ENCODE results near the gene MAGI2. TPM values are rescaled to one million over a fixed set of nuclear protein-coding genes. Genes with fewer than 3 reads are reported as not detected.

MAGI2 gene
- total RNA-seq, 1 donor from 2014 or later = 5.8 TPM

- Mint-ChIP-seq H3K36me3 (ENCODE audit: low read depth) (no peaks in the 10 kb centered on the region), H3K4me1 (ENCODE audit: low read depth) (no peaks in the 10 kb centered on the region), H3K27ac (ENCODE audit: unreplicated experiment) (no peak overlapping the region), H3K9me3 (ENCODE audit: low read depth) (peaks cover 5% of the 10 kb centered on the region), H3K4me3 (ENCODE audit: unreplicated experiment) (no peak overlapping the region), H3K27me3 (ENCODE audit: low read depth) (no peaks in the 10 kb centered on the region)
- DNase-seq (ENCODE audit: low spot score) = no peak
- TF ChIP-seq CTCF (IDR thresholded peaks at IDR 0.05) = no peak
Observed at GRCh38 chr7:78072201-78072590, 1381.3 kb downstream of the MAGI2 start.

GRCh38 chr7:78071491-78072200 is 1381.8 kb downstream of the MAGI2 start:
- Mint-ChIP-seq H3K4me1 (ENCODE audit: low read depth) (no peaks in the 10 kb centered on the region), H3K4me3 (ENCODE audit: unreplicated experiment) (no peak overlapping the region), H3K27ac (ENCODE audit: unreplicated experiment) (no peak overlapping the region), H3K36me3 (ENCODE audit: low read depth) (no peaks in the 10 kb centered on the region), H3K27me3 (ENCODE audit: low read depth) (no peaks in the 10 kb centered on the region), H3K9me3 (ENCODE audit: low read depth) (peaks cover 5% of the 10 kb centered on the region)
- TF ChIP-seq CTCF (IDR thresholded peaks at IDR 0.05) = no peak
- no peak for DNase-seq (ENCODE audit: low spot score)

GRCh38 chr7:78066599-78066998 is 1386.9 kb downstream of the MAGI2 start:
- DNase-seq (ENCODE audit: low spot score) = no peak
- Mint-ChIP-seq H3K4me1 (ENCODE audit: low read depth) (no peaks in the 10 kb centered on the region), H3K9me3 (ENCODE audit: low read depth) (peaks cover 5% of the 10 kb centered on the region), H3K36me3 (ENCODE audit: low read depth) (no peaks in the 10 kb centered on the region), H3K27me3 (ENCODE audit: low read depth) (peaks cover 5% of the 10 kb centered on the region), H3K27ac (ENCODE audit: unreplicated experiment) (no peak overlapping the region), H3K4me3 (ENCODE audit: unreplicated experiment) (no peak overlapping the region)
- TF ChIP-seq CTCF (IDR thresholded peaks at IDR 0.05) = no peak

GRCh38 chr7:78063758-78064157 is 1389.7 kb downstream of the MAGI2 start:
- H3K9me3 Mint-ChIP-seq (ENCODE audit: low read depth) = no peaks in the 10 kb centered on the region
- H3K4me1 Mint-ChIP-seq (ENCODE audit: low read depth) = no peaks in the 10 kb centered on the region
- H3K36me3 Mint-ChIP-seq (ENCODE audit: low read depth) = no peaks in the 10 kb centered on the region
- H3K4me3 Mint-ChIP-seq (ENCODE audit: unreplicated experiment) = no peak overlapping the region
- H3K27me3 Mint-ChIP-seq (ENCODE audit: low read depth) = peaks cover 13% of the 10 kb centered on the region
- TF ChIP-seq CTCF (IDR thresholded peaks at IDR 0.05) = no peak
- no peak for DNase-seq (ENCODE audit: low spot score)
- no peak overlapping the region for H3K27ac Mint-ChIP-seq (ENCODE audit: unreplicated experiment)

GRCh38 chr7:78062214-78062613 is 1391.3 kb downstream of the MAGI2 start:
- DNase-seq (ENCODE audit: low spot score) = no peak
- no peak for TF ChIP-seq CTCF (IDR thresholded peaks at IDR 0.05)
- no peaks in the 10 kb centered on the region for H3K36me3 Mint-ChIP-seq (ENCODE audit: low read depth)
- peaks cover 9% of the 10 kb centered on the region for H3K4me1 Mint-ChIP-seq (ENCODE audit: low read depth)
- peaks cover 13% of the 10 kb centered on the region for H3K27me3 Mint-ChIP-seq (ENCODE audit: low read depth)
- no peak overlapping the region for H3K4me3 Mint-ChIP-seq (ENCODE audit: unreplicated experiment)
- no peaks in the 10 kb centered on the region for H3K9me3 Mint-ChIP-seq (ENCODE audit: low read depth)
- no peak overlapping the region for H3K27ac Mint-ChIP-seq (ENCODE audit: unreplicated experiment)

Measured in chondrocyte (in vitro differentiated cells).